ENCODE results near the gene CCNL2. TPM values are rescaled to one million over a fixed set of nuclear protein-coding genes. Genes with fewer than 3 reads are reported as not detected.

Gene CCNL2
- total and polyA plus RNA-seq, 2 donors (not counting 1 experiment from before 2014, with no cell fraction given) = 263 to 347 TPM

DNA sequence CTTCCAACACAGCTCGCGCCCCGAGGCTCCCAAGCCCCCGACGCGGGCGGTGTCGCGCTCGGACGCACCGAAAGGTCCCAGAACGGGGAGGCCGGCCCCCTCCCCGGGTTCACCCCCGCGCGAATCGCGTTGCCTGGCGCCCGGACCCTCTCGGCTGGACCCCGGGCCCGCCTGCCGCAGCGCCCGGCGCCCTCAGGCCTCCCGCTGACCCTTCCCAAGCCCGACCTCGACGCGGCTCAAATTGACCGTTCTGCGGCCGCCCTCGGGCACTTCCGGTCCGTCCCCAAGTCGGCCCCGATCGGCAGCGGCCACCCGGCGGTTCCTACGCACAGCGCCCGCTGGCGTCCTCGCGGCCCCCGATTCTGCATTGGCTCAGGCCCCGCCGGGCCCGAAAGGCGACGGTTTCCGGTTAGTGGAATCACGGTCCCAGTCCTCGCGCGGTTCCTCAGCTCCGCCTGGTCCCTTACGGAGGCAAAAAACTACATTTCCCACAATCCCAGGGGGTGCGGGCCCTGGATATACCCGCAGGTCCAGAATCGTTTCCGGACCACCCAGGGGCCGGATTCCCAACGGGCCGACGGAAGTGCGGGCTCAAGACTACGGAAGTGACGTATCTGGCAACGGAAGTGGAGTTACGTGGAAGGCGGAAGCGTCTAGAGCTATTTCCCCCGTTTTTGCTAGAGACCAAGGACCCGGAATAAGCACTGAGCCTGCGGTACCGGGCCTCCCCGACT, 24.0 kb downstream of the CCNL2 start, which contains the start of gene AURKAIP1:
TSS of gene AURKAIP1 (minus strand) at position 279 of the 734 bp plus-strand sequence. CDS start 451 bp downstream, outside the sequence.
- H2AFZ ChIP-seq (ENCODE audit: insufficient read depth, low read depth, low read length, poor library complexity, severe bottlenecking) = peak within 1 kb of the TSS; percentile 81

More for the DNA sequence above, 24.0 kb downstream of the CCNL2 start, which contains the start of gene AURKAIP1:
- H3K36me3 ChIP-seq (replicated peaks in 1 of 2; ENCODE audit: control extremely low read depth in 1 of 2, control insufficient read depth in 1 of 2, extremely low read depth in 1 of 2, insufficient read depth in 2 of 2, low read length in 1 of 2) = peaks cover 0 to 10% of the 10 kb centered on the region in 2 experiments
- intact Hi-C loops (cut with micrococcal nuclease) = loop anchor here (1.0 kb wide), 6 partner anchors 24 to 259 kb away; partner anchors contain the start of genes C1orf159, CCNL2, DVL1 and MIB2
- TF ChIP-seq, protein P1, sequence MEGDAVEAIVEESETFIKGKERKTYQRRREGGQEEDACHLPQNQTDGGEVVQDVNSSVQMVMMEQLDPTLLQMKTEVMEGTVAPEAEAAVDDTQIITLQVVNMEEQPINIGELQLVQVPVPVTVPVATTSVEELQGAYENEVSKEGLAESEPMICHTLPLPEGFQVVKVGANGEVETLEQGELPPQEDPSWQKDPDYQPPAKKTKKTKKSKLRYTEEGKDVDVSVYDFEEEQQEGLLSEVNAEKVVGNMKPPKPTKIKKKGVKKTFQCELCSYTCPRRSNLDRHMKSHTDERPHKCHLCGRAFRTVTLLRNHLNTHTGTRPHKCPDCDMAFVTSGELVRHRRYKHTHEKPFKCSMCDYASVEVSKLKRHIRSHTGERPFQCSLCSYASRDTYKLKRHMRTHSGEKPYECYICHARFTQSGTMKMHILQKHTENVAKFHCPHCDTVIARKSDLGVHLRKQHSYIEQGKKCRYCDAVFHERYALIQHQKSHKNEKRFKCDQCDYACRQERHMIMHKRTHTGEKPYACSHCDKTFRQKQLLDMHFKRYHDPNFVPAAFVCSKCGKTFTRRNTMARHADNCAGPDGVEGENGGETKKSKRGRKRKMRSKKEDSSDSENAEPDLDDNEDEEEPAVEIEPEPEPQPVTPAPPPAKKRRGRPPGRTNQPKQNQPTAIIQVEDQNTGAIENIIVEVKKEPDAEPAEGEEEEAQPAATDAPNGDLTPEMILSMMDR (IDR thresholded peaks at IDR 0.05) = peak; percentile 39
- TF ChIP-seq EZH2 (IDR thresholded peaks at IDR 0.05; ENCODE audit: borderline replicate concordance, insufficient read depth, low read depth, low read length, poor library complexity, severe bottlenecking) = no peak
- peak within 1 kb of the TSS; percentile 61 to 93 (median 78) for H3K4me3 ChIP-seq (ENCODE audit: control extremely low read depth in 1 of 5, extremely low read depth in 1 of 5, insufficient read depth in 1 of 5, low read depth in 2 of 5, low read length in 4 of 5)
- CTCF ChIA-PET = interaction anchor here (1.0 to 2.0 kb wide), 8 partner anchors 24 to 356 kb away, joined by 3 to 7 read pairs (median 4); partner anchors contain the start of genes CCNL2 and UBE2J2
- peak within 1 kb of the TSS; percentile 84 for H3K4me3 Mint-ChIP-seq
- peak within 1 kb of the TSS; percentile 81 for H3K9ac ChIP-seq (ENCODE audit: low read length)
- no peaks in the 10 kb centered on the region for H3K27me3 Mint-ChIP-seq
- peak within 1 kb of the TSS; percentile 84 for H3K4me2 ChIP-seq (replicated peaks; ENCODE audit: low read depth, low read length, poor library complexity, severe bottlenecking)
- H3K9me3 Mint-ChIP-seq (ENCODE audit: insufficient read depth) = no peaks in the 10 kb centered on the region
- POLR2A ChIA-PET = interaction anchor here (0.6 to 1.9 kb wide), 9 partner anchors 24 to 343 kb away, joined by 3 to 23 read pairs (median 5); partner anchors contain the start of genes CCNL2, MRPL20 and UBE2J2
- no peaks in the 10 kb centered on the region for H3K27me3 ChIP-seq (replicated peaks in 1 of 4; ENCODE audit: control extremely low read depth in 1 of 4, control insufficient read depth in 3 of 4, insufficient read depth in 4 of 4, low read length in 3 of 4)
- peaks cover 0 to 3% (median 0%) of the 10 kb centered on the region in 3 donors for H3K9me3 ChIP-seq (ENCODE audit: control extremely low read depth in 1 of 3, control insufficient read depth in 2 of 3, insufficient read depth in 1 of 3, low read length in 2 of 3)
- H3K79me2 ChIP-seq (ENCODE audit: control insufficient read depth, insufficient read depth, low read length) = peaks cover 15% of the 10 kb centered on the region
- peaks cover 21% of the 10 kb centered on the region for H4K20me1 ChIP-seq (ENCODE audit: control insufficient read depth, insufficient read depth, low read length, poor library complexity, severe bottlenecking)
- under 1% methylated on average over 82 of the region's 85 CpGs for WGBS (ENCODE audit: insufficient coverage)
- H3K4me1 Mint-ChIP-seq = peaks cover 11% of the 10 kb centered on the region
- peak within 1 kb of the TSS; percentile 89 for H3K27ac Mint-ChIP-seq
- peaks cover 19 to 37% of the 10 kb centered on the region in 2 donors for H3K4me1 ChIP-seq (ENCODE audit: control insufficient read depth in 2 of 2, insufficient read depth in 2 of 2, low read length in 2 of 2)
- H3K27ac ChIP-seq (ENCODE audit: low read length in 2 of 2) = peak within 1 kb of the TSS; percentile 75 to 95
- ATAC-seq (ENCODE audit: low read depth) (peak; percentile 89), DNase-seq (peak; percentile 100)
